WI38 (cell line): ENCODE results near the gene HERPUD1.

Experiments
- H3K4me3 ChIP-seq: 2 replicates; pipeline ENCODE4 v1.5.1; 2011; ENCODE audit warnings: low read depth, mild to moderate bottlenecking, control low read depth, low read length
- TF ChIP-seq, protein P1 (sequence below): IDR thresholded peaks from 2 replicates; pipeline ENCODE4 v1.5.1; 2012; ENCODE audit warnings: low read depth, mild to moderate bottlenecking, control low read depth, low read length

HERPUD1 gene

DNA sequence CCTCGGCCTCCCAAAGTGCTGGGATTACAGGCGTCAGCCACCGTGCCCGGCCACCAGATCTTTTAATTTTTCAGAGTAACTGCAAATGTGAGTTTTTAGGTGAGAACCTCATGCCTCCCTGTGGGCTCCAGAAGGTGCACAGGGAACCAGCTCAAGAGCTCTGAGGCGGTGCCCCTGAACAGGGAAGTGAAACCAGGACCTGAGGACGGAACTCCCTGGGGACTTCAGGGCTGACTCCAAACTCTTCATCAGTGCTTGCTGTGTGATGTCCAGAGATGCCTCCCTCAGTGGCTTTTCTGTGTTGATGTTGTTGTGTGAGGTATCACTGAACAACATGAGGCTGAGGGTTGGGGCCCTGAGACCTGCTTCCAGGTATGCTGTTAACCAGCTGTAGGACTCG lies 43.1 kb upstream of the HERPUD1 start:
- TF ChIP-seq, protein P1, sequence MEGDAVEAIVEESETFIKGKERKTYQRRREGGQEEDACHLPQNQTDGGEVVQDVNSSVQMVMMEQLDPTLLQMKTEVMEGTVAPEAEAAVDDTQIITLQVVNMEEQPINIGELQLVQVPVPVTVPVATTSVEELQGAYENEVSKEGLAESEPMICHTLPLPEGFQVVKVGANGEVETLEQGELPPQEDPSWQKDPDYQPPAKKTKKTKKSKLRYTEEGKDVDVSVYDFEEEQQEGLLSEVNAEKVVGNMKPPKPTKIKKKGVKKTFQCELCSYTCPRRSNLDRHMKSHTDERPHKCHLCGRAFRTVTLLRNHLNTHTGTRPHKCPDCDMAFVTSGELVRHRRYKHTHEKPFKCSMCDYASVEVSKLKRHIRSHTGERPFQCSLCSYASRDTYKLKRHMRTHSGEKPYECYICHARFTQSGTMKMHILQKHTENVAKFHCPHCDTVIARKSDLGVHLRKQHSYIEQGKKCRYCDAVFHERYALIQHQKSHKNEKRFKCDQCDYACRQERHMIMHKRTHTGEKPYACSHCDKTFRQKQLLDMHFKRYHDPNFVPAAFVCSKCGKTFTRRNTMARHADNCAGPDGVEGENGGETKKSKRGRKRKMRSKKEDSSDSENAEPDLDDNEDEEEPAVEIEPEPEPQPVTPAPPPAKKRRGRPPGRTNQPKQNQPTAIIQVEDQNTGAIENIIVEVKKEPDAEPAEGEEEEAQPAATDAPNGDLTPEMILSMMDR = no peak
- no peak overlapping the region for H3K4me3 ChIP-seq

DNA sequence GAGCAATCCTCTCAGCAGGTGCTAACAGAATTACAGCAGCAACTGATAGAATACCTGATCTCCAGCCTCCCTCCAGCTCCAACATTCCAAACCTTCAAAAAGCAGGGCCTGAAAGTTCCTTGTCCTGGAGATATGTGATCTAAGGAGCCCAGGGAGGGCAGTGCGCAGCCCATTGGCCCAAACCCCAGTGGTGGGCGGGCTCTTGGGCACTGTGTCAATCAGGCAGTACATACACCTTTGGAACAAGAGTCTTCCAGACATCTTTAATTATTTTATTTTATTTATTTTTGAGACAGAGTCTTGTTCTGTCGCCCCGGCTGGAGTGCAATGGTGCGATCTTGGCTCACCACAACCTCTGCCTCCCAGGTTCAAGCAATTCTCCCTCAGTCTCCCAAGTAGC lies 42.7 kb upstream of the HERPUD1 start:
- TF ChIP-seq, protein P1 = no peak
- no peak overlapping the region for H3K4me3 ChIP-seq

DNA sequence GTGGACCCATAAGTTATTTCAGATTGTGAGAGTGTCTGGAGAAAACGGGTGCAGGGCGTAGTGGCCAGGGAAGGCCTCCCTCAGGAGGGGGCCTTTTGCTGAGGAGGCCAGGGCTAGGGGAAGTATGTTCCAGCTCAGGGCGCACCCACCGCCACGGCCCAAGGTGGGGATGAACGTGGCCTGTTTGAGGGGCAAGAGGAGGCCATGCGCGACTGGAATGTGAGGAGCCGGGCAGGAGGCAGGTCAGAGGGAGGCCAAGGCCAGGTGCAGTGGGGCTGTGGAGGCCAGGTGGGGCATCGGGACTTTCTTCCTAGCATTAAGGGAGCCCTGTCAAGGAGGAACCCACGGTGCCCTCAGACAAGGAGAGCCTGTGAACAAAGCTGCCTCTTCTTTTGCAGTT lies 40.3 kb upstream of the HERPUD1 start:
- H3K4me3 ChIP-seq = no peak overlapping the region
- TF ChIP-seq, protein P1 = no peak

DNA sequence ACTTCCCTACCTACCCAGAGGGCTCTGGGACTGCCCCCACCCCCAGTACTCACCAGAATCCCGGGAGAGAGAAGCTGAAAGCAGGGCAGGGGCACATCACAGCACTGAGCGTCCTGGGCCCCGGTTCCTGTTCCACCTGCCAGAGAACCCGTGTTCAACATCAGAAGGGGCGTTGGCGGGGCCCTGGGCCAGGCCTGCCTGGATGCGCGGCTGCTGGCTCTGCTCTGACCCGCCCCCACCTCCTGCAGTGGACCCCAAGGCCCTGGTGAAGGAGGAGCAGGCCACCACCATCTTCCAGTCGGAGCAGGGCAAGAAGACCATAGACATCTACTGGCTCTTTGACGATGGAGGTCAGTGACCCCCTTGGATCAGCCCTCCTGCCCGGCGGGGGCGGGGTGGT lies 39.2 kb upstream of the HERPUD1 start:
- TF ChIP-seq, protein P1 = no peak
- H3K4me3 ChIP-seq = no peak overlapping the region

DNA sequence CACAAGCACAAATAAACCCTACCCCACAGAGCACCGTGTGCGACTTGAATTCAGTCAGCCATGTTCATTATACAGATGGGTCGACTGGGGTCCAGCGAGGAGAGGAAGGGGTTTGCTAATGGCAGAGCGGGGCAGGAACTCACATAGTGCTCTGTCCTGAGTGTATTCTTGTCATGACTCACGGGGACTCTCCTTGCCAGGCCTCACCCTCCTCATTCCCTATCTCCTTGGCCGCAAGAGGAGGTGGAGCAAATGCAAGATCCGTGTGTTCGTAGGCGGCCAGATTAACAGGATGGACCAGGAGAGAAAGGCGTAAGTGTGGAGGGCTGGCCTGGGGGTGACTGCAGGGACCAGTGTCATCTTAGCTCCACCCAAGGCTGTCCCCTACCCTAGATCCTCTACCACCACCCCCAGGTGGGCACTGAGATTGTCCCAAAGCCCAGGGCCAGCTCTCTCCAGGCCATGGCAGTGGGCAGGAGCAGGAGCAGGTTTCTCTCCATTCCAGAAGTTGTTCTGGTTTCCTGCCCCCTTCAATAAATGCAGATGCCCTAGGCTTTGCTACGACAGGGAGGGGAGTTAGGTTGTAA lies 37.5 kb upstream of the HERPUD1 start:
- TF ChIP-seq, protein P1 = no peak
- H3K4me3 ChIP-seq = no peak overlapping the region

DNA sequence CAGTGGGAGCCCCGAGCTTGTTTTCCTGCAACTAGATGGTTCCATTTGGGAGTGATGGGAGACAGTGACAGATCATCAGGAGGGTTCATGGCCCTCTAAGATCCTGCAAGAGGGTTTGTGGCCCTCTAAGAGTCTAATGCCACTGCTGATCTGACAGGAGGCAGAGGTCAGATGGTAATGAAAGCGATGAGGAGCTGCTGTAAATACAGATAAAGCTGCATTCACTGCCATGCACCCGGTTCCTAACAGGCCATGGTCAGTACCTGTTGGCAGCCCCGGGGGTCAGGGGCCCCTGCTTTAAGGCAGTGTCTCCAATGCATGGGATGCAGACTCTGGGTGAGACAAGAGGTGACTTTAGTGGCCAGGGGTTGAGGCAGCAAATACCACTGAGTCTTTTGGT lies 36.1 kb upstream of the HERPUD1 start:
- TF ChIP-seq, protein P1 = no peak
- no peak overlapping the region for H3K4me3 ChIP-seq

DNA sequence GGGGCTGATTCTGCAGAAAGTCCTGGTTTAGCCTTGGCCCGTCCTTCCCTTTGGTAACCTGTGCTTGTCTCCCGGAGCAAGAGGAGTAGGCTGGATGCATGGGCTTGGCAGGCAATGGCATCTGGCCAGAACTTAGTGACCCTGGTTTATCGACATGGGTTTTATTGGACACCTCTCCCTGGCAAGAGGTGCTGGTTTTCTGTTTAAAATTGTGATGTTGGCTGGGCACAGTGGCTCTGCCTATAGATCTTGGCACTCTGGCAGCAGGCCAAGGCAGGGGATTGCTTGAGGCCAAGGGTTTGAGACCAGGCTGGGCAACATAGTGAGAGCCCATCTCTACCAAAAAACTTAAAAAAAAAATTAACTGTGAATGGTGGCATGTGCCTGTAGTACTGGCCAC lies 35.7 kb upstream of the HERPUD1 start:
- H3K4me3 ChIP-seq = no peak overlapping the region
- TF ChIP-seq, protein P1 = no peak
